Activated CD8-positive, alpha-beta T cell treated with anti-CD3 and anti-CD28 coated beads, Interleukin-2, amount 10 ng/mL, durations not matched to agents 7 days and 5 days (primary cell): ENCODE results near the gene L3MBTL4. TPM values are rescaled to one million over a fixed set of nuclear protein-coding genes. Genes with fewer than 3 reads are reported as not detected.
A peak's percentile ranks its signal among the peaks of the same experiment; 100 is the strongest.
"Not testable (repeated sequence)": the region's sequence is repeated elsewhere in the genome, so short reads cannot be mapped to it uniquely, and the experiment has no call there.

Experiments
- ATAC-seq: fragments of 150-1000 bp; cut with Tn5 transposase; one replicate; pipeline ENCODE4 v1.10.0; 2021; ENCODE audit warnings: moderate library complexity
- CTCF ChIA-PET: fragments of 350-600 bp; sonication (Branson Sonifier 250); formaldehyde crosslinking; loops from one replicate; lab custom pipeline; 2021; ENCODE audit warnings: antibody characterized with exemption; lab: Charles Lee
- POLR2A ChIA-PET: fragments of 350-600 bp; sonication (Branson Sonifier 250); formaldehyde crosslinking; loops from one replicate; lab custom pipeline; 2021; ENCODE audit warnings: antibody characterized with exemption; lab: Charles Lee
- DNase-seq: peaks from one replicate; pipeline ENCODE4 v3.0.0-alpha.2; 2020
- H3K27ac Mint-ChIP-seq: one replicate; pipeline ENCODE4 v1.8.0; 2021; ENCODE audit warnings: mild to moderate bottlenecking, mixed read lengths
- H3K27me3 Mint-ChIP-seq: one replicate; pipeline ENCODE4 v1.8.0; 2021; ENCODE audit warnings: low read depth, mixed read lengths
- H3K36me3 Mint-ChIP-seq: one replicate; pipeline ENCODE4 v1.8.0; 2021; ENCODE audit warnings: low read depth, mixed read lengths
- H3K4me1 Mint-ChIP-seq: one replicate; pipeline ENCODE4 v1.8.0; 2021; ENCODE audit warnings: low read depth, mixed read lengths
- H3K4me3 Mint-ChIP-seq: one replicate; pipeline ENCODE4 v1.8.0; 2021; ENCODE audit warnings: mild to moderate bottlenecking, mixed read lengths
- H3K9me3 Mint-ChIP-seq: one replicate; pipeline ENCODE4 v1.8.0; 2022; ENCODE audit warnings: mixed read lengths; ENCODE audit not compliant: insufficient read depth
- total RNA-seq, 2 experiments: library from RNA; stranded (reverse); gene quantifications; one replicate each; pipeline ENCODE4 v1.2.3, GENCODE V29; 2021

L3MBTL4 gene
- total RNA-seq, 2 experiments from 2014 or later: not detected

DNA sequence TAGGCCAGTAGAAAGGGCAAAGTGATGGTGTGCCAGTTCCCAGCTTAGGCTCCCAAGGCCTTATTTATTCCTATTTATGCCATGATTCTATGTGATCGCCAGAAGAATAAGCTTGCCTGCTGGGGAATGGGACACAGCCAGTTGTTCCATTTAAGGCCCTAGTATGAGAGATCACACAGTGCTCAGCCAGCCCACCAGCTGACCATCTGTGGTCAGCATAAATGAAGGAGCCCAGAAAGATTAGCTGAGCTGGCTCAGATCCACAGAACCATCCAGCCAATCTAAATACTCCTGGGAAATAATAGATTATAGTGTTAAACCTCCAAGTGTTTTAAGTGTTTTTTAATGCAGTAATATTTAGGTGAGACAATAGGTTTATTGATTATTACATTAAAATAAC lies 12.6 kb upstream of the L3MBTL4 start:
- no peak for ATAC-seq
- H3K9me3 Mint-ChIP-seq: no peaks in the 10 kb centered on the region
- no peak for DNase-seq
- H3K27me3 Mint-ChIP-seq: no peaks in the 10 kb centered on the region
- ChIA-PET CTCF (no interaction called here), POLR2A (no interaction called here)
- H3K36me3 Mint-ChIP-seq: no peaks in the 10 kb centered on the region
- H3K4me1 Mint-ChIP-seq: no peaks in the 10 kb centered on the region
- H3K4me3 Mint-ChIP-seq: no peak overlapping the region
- no peak overlapping the region for H3K27ac Mint-ChIP-seq

DNA sequence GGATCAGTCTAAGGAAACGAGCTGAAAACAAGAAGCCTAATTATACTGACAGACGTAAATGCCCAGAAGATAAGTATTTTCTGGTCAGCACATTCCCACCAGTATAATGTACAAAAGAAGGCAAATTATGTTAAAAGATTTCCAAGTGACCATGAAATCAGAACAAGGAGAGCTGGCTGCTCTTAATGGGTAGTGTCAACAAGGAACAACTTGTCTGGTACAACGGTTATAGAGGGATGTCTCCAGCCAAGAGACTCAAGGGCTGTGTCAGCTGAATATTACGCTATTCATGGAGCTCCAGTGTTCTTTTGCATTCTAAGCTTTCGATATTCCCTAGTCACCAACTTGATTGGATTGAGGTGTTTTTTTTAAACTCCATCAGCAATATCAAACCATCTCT lies 8.6 kb upstream of the L3MBTL4 start:
- ATAC-seq (no peak), DNase-seq (no peak)
- Mint-ChIP-seq H3K4me3 (no peak overlapping the region), H3K27ac (no peak overlapping the region), H3K36me3 (no peaks in the 10 kb centered on the region), H3K9me3 (no peaks in the 10 kb centered on the region), H3K4me1 (no peaks in the 10 kb centered on the region), H3K27me3 (no peaks in the 10 kb centered on the region)
- CTCF ChIA-PET: no interaction called here
- POLR2A ChIA-PET: no interaction called here

DNA sequence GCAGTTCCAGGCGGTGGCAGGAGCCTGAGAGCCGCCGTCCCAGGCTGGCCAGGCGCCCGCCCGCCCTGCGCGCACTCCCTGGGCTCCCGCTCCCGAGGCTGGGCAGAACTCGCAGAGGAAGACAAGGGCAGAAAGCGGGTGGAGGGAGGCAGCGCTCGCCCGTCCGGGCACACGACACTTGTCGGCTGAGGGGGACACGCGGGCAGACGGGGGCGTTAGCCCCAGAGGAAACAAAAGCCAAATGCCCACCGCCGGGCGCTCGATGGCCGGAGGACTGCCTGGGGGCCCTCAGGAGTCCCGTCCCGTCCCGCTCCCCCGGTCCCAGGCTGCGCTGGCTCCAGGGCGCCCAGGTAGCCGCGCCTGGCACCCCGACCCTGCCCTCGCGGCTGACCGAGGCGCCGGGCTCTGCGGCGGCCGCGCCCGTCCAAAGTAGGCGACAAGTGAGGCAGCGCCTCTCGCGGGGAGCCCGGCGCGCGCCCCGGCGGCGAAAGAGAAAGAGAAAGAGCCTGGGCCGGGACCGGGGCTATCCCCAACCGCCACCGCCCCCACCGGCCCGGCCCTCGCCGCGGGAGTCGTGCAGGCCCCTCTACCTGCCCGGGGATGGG lies 491 bp downstream of the L3MBTL4 start:
- no peaks in the 10 kb centered on the region for H3K9me3 Mint-ChIP-seq
- H3K27ac Mint-ChIP-seq: no peak overlapping the region
- peak; percentile 85 for ATAC-seq
- DNase-seq: peak; percentile 56
- peaks cover 4% of the 10 kb centered on the region for H3K4me1 Mint-ChIP-seq
- ChIA-PET POLR2A (no interaction called here), CTCF (no interaction called here)
- peaks cover 4% of the 10 kb centered on the region for H3K36me3 Mint-ChIP-seq
- peak overlapping the region; percentile 53 for H3K4me3 Mint-ChIP-seq
- H3K27me3 Mint-ChIP-seq: peaks cover 29% of the 10 kb centered on the region

DNA sequence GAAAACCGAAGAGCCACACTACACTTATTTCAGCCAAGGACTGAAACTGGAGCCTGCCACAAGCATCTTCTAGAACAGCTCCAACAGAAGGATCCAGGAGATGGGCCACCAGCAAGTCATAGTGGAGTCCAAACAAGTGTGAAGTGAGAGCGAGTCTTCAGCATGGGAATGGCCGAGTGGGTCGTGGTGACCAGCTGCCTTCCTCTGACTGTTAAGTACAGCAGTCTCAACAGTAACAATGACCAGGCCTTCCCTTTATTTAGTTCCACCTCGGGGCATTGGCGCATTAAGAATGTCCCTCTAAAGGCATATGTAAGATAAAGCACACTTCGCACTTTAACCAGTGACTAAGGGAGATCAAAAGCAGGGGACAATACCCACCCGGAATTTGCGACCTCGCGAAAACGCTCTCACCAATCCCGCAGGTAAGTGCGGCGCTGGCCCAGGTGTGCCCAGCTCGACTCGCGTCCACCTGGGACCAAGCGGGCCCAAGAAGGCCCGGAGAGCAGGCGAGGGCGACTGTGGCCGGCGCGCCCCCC lies 1.1 kb downstream of the L3MBTL4 start:
- H3K27me3 Mint-ChIP-seq: peaks cover 29% of the 10 kb centered on the region
- H3K9me3 Mint-ChIP-seq: no peaks in the 10 kb centered on the region
- DNase-seq (no peak), ATAC-seq (no peak)
- peak overlapping the region; percentile 53 for H3K4me3 Mint-ChIP-seq
- H3K27ac Mint-ChIP-seq: no peak overlapping the region
- peaks cover 4% of the 10 kb centered on the region for H3K4me1 Mint-ChIP-seq
- ChIA-PET POLR2A (no interaction called here), CTCF (no interaction called here)
- peaks cover 4% of the 10 kb centered on the region for H3K36me3 Mint-ChIP-seq

DNA sequence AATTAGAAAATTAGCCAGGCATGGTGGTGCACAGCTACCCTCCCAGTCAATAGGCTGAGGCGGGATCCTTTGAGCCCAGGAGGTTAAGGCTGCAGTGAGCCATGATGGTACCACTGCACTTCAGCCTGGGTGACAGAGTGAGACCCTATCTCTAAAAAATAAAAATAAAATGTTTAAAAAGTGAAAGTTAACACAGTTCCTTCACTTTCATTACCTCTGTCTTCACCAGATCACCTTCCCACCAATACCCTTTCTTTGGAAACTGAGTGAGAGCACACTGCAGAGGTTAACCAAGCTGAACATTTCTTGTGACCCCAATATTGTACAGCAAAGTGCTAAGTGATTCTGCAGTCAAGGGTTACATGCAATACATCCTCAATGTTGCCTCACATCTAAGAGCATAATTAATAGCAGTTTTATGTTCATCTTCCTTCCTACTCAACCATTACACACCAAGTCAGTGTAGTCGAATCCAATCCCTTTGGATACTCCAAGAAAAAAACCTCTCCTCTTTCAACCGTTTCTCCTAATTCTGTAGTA lies 1.7 kb downstream of the L3MBTL4 start:
- Mint-ChIP-seq H3K36me3 (peaks cover 4% of the 10 kb centered on the region), H3K4me3 (no peak overlapping the region), H3K4me1 (peaks cover 4% of the 10 kb centered on the region), H3K27ac (no peak overlapping the region), H3K27me3 (peaks cover 29% of the 10 kb centered on the region), H3K9me3 (no peaks in the 10 kb centered on the region)
- ATAC-seq (no peak), DNase-seq (no peak)
- POLR2A ChIA-PET: no interaction called here
- CTCF ChIA-PET: no interaction called here

DNA sequence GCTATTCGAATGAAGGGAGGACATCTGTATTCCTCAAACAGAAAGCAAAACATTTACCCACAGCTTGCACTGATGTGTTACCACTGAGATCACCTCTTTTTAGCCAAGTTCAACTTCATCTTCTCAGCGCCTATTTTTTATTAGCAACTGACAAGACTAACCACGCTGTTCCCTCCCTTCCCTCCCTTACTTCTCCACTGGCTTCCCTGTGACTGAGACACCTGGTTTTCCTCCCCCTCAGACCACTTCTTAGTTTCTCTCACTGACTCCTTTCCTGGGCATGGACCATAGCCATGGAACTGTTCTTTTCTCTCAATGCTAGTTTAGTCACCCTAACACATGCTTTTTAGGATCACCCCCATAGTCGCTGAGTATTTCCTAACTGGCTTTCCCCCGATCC lies 3.3 kb downstream of the L3MBTL4 start:
- ChIA-PET CTCF (no interaction called here), POLR2A (no interaction called here)
- no peak overlapping the region for H3K4me3 Mint-ChIP-seq
- H3K4me1 Mint-ChIP-seq: peaks cover 4% of the 10 kb centered on the region
- H3K27me3 Mint-ChIP-seq: peaks cover 29% of the 10 kb centered on the region
- no peak overlapping the region for H3K27ac Mint-ChIP-seq
- H3K9me3 Mint-ChIP-seq: no peaks in the 10 kb centered on the region
- ATAC-seq (no peak), DNase-seq (no peak)
- peaks cover 4% of the 10 kb centered on the region for H3K36me3 Mint-ChIP-seq

DNA sequence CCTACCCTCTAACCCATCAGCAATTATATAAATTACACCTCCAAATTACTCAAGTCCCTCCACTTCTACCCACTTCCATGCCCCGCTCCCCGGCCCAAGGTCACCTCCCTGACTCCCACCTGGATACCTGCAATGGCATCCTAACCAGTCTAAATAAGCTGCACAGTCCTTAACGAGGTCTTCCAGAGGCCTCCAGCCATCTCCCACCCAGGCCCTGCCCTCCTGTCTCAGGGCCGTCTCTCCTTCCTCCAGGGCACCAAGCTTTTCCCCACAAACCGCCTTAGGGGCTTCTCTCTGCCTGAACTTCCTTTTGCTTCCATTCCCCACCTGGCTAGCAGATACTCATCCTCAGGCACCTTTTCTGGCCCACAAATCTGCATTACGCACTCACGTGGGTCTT lies 4.8 kb downstream of the L3MBTL4 start:
- no peak for ATAC-seq
- CTCF ChIA-PET: no interaction called here

DNA sequence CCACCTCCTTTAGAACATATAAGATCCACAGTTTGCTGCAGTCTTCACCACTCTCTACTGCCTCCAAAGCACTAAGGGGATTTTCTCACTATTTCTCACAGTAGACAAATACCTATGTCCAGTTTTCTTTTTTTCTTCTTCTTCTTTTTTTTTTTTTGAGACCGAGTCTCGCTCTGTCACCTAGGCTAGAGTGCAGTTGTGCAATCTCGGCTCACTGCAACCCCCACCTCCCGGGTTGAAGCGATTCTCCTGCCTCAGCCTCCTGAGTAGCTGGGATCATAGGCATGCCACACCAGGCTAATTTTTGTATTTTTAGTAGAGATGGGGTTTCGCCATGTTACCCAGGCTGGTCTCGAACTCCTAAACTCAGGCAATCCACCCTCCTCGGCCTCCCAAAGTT lies 6.2 kb downstream of the L3MBTL4 start:
- H3K4me3 Mint-ChIP-seq, H3K36me3 Mint-ChIP-seq, H3K9me3 Mint-ChIP-seq, H3K4me1 Mint-ChIP-seq, CTCF ChIA-PET, POLR2A ChIA-PET, DNase-seq, H3K27ac Mint-ChIP-seq, ATAC-seq: not testable (repeated sequence)
- H3K27me3 Mint-ChIP-seq: peaks cover 17% of the 10 kb centered on the region

More for the DNA sequence above, 4.8 kb downstream of the L3MBTL4 start:
- Mint-ChIP-seq H3K36me3 (no peaks in the 10 kb centered on the region), H3K4me1 (peaks cover under 1% of the 10 kb centered on the region), H3K27me3 (peaks cover 19% of the 10 kb centered on the region), H3K9me3 (no peaks in the 10 kb centered on the region), H3K27ac (no peak overlapping the region), H3K4me3 (no peak overlapping the region)
- no peak for DNase-seq
- POLR2A ChIA-PET: no interaction called here

DNA sequence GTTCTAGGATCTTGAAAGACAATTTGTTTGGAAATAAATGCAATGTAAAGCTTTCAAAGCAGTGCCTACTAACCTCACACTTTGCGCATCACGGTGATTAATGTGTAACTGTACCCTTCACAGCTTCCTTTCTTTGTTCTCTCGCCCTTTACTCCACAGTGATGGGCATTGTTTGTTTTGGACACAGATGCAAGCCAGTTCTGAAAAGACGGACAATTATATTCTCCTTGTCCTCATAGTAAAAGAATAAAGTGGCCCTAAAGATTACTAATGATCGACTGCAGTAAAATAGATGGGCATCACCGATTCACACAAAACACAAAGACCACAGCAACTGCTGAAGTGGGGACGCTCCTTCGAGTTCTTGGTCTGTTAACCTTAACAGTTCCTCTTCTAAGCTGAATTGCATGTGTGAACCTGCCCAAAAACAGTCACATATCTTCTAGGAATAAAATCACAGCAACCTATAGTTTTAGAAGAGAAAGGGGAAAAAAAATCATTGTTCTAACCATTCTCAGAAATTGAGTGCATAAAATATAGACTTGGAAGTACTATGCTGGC lies 7.7 kb downstream of the L3MBTL4 start:
- Mint-ChIP-seq H3K27ac (no peak overlapping the region), H3K4me1 (no peaks in the 10 kb centered on the region), H3K27me3 (peaks cover 7% of the 10 kb centered on the region), H3K4me3 (no peak overlapping the region), H3K9me3 (no peaks in the 10 kb centered on the region), H3K36me3 (no peaks in the 10 kb centered on the region)
- CTCF ChIA-PET: no interaction called here
- ATAC-seq: no peak
- no peak for DNase-seq
- POLR2A ChIA-PET: no interaction called here

DNA sequence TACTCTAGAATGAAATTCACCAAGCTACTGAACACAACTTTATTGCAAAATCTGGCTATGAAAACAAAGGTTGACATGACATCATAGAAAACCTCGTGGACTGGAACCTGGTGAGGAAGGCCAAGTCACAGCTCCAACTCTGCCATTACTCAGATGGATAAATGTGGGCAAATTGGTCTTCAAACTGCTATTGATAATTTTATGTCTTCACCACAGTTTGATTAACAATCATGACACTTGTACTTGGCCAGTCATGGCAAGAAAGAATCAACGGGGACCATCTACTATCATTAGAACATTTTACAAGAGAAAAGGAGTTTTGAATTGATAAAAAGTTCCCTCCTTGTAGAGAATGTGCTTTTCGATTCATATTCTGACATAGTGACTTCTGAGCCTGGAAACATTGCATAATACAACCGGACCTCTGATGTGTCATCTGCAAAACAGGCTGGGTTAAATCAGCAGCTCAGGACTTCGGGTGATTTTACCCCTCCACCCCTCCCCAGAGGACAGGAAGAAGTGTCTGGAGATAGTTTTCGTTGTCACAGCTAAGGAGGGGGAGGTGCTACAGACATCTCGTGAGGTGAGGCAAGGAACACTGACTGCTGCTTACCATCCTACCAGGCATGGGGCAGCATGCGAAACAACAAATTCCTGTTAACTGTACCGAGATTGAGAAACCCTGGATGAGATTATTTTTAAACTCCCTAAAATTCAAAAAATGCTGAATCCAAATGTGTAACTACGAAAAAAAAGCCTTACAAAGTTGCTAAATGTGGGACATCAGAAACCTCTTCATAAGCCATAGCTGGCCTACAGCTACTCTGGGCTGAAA lies 8.4 kb downstream of the L3MBTL4 start:
- Mint-ChIP-seq H3K36me3 (no peaks in the 10 kb centered on the region), H3K27me3 (peaks cover 2% of the 10 kb centered on the region), H3K4me1 (no peaks in the 10 kb centered on the region), H3K9me3 (no peaks in the 10 kb centered on the region), H3K27ac (no peak overlapping the region), H3K4me3 (no peak overlapping the region)
- CTCF ChIA-PET: no interaction called here
- POLR2A ChIA-PET: no interaction called here
- ATAC-seq: no peak
- no peak for DNase-seq

DNA sequence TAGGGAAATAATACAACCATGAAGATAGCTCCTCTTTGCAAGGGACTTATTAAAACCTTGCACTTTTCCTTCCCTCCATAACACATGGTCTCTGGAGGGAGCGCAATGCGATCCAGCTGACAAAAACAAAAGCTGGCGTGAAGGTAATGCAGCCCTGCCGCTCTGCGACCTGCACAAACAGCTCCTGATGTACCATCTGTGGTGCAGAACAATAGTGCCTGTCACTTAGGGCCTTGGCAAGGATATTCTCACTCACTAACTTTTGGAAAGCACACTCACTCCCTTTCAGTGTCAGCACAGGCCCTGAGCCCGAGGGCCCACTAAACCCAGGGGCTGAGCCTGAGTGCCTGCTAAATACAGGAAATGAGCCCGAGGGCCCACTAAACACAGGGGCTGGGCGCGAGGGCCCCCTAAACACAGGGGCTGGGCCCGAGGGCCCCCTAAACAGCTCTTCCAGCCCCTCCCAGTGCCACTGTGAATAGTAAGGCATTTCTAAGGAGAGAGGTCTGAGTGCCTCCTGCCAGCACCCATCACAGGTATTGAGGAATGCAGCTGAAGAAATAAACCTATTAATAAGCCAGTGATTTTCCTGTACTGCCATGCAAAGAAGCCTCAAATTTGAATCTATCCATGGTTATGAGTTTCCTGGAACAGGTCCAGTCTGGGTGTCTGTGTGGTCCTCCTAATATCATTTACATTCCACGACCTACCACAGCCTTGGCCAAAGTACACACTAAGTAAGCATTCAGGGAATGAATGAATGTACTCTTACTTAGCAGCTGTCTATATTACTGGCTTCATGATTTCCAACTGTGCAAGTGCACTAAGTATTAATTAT lies 9.3 kb downstream of the L3MBTL4 start:
- no peaks in the 10 kb centered on the region for H3K36me3 Mint-ChIP-seq

More for the DNA sequence above, 9.3 kb downstream of the L3MBTL4 start:
- DNase-seq (no peak), ATAC-seq (no peak)
- Mint-ChIP-seq H3K4me1 (no peaks in the 10 kb centered on the region), H3K9me3 (no peaks in the 10 kb centered on the region), H3K4me3 (no peak overlapping the region), H3K27ac (no peak overlapping the region), H3K27me3 (no peaks in the 10 kb centered on the region)
- ChIA-PET POLR2A (no interaction called here), CTCF (no interaction called here)
